IPS-18a (cell line): ENCODE measurements around the gene GRM5.
"Not testable (repeated sequence)": the region's sequence is repeated elsewhere in the genome, so short reads cannot be mapped to it uniquely, and the experiment has no call there.

Source experiments
- H3K27ac ChIP-seq: one replicate; pipeline ENCODE4 v1.5.1; 2013; ENCODE audit warnings: low read length
- H3K27me3 ChIP-seq: one replicate; pipeline ENCODE4 v1.6.1; 2013; ENCODE audit warnings: mild to moderate bottlenecking, low read length; ENCODE audit not compliant: control insufficient read depth, insufficient read depth
- H3K36me3 ChIP-seq: one replicate; pipeline ENCODE4 v1.6.1; 2013; ENCODE audit warnings: low read depth, low read length; ENCODE audit not compliant: control insufficient read depth
- H3K4me1 ChIP-seq: one replicate; pipeline ENCODE4 v1.6.1; 2013; ENCODE audit warnings: low read depth, low read length; ENCODE audit not compliant: control insufficient read depth
- H3K4me3 ChIP-seq: one replicate; pipeline ENCODE4 v1.5.1; 2013; ENCODE audit warnings: low read length
- H3K9ac ChIP-seq: one replicate; pipeline ENCODE4 v1.6.1; 2013; ENCODE audit warnings: mild to moderate bottlenecking, low read length, moderate library complexity
- H3K9me3 ChIP-seq: one replicate; pipeline ENCODE4 v1.6.1; 2013; ENCODE audit warnings: low read depth, low read length; ENCODE audit not compliant: control insufficient read depth

Gene GRM5

DNA sequence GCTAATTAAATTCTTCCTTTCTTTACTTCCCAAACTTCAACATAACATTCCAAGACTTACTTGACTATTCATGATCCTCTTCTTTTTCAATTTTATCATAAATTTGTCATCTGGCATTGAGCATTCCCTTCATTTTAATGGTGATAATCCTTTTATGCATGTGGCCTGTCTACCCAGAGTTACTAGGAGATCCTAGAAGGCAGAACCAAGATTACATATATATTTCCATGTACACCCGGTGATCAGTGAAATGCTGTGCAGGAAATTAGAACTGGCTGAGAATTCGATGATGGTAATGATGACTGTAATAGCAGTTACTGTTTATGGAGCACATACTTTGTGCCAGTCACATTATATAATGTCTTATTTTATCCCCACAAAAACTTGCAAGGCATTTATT lies 104.2 kb downstream of the GRM5 start:
- H3K4me3 ChIP-seq, H3K9ac ChIP-seq, H3K27ac ChIP-seq, H3K27me3 ChIP-seq, H3K9me3 ChIP-seq, H3K36me3 ChIP-seq, H3K4me1 ChIP-seq: not testable (repeated sequence)

DNA sequence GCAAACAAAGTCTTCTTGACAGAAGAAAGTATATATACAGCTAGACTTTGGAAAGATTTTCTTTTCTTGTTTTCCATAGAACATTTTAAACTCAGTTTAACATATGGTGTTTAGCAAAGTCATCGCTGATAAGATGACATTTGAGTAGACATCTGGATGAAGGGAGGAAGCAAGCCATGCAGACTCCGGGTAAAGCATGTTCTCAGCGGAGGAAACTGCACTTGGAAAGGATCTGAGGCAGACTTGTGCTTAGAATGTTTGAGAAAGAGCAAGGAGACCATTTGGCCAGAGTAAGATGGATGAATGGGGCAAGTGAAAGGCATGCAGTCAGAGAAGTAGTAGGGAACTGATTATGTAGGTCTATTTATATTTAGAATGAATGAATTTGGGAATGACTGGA lies 105.9 kb downstream of the GRM5 start:
- not testable (repeated sequence) for H3K4me1 ChIP-seq, H3K4me3 ChIP-seq, H3K9ac ChIP-seq, H3K9me3 ChIP-seq, H3K36me3 ChIP-seq, H3K27ac ChIP-seq, H3K27me3 ChIP-seq

DNA sequence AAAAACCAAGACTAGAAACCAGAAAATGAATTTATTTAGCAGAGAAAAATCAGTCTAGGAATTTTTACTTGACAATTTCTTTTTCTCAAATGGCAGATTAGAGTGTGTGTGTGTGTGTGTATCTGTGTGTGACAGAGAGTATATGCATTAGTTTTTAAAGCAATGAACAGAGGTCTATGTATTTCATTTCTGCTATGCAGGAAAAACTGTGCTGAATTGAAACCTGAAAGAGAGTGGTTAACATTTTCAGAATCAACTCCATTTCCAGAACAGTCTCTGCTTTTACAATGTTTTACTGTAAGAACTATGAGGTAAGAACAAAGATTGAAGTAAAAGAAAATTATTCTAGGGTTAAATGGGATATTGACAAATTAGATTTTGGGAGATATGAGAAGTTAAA lies 114.8 kb downstream of the GRM5 start:
- no peaks in the 10 kb centered on the region for H3K27me3 ChIP-seq
- H3K9ac ChIP-seq = no peak overlapping the region
- no peak overlapping the region for H3K27ac ChIP-seq
- H3K4me1 ChIP-seq = peaks cover 4% of the 10 kb centered on the region
- H3K36me3 ChIP-seq = no peaks in the 10 kb centered on the region
- H3K4me3 ChIP-seq = no peak overlapping the region
- no peaks in the 10 kb centered on the region for H3K9me3 ChIP-seq

DNA sequence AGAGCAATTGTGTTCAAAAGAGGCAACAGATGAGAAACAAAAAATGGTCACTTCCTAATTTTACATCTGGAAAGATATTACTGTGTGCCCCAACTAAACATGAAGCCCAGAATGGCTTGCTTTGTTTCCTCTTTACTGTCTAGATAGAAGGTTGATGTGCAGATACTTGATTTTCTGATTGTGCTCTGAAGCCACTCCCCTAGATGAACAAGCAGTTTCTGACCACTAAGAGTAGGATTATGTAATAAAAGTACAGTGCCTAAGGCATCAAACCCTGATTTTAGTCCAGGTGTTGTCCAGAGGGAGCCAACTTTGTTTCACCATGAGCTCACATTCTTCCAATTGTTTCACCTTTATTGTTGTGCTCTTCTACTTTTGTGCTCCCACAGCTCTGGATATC lies 116.9 kb downstream of the GRM5 start:
- H3K27me3 ChIP-seq, H3K27ac ChIP-seq, H3K9me3 ChIP-seq, H3K9ac ChIP-seq, H3K36me3 ChIP-seq, H3K4me1 ChIP-seq, H3K4me3 ChIP-seq: not testable (repeated sequence)

DNA sequence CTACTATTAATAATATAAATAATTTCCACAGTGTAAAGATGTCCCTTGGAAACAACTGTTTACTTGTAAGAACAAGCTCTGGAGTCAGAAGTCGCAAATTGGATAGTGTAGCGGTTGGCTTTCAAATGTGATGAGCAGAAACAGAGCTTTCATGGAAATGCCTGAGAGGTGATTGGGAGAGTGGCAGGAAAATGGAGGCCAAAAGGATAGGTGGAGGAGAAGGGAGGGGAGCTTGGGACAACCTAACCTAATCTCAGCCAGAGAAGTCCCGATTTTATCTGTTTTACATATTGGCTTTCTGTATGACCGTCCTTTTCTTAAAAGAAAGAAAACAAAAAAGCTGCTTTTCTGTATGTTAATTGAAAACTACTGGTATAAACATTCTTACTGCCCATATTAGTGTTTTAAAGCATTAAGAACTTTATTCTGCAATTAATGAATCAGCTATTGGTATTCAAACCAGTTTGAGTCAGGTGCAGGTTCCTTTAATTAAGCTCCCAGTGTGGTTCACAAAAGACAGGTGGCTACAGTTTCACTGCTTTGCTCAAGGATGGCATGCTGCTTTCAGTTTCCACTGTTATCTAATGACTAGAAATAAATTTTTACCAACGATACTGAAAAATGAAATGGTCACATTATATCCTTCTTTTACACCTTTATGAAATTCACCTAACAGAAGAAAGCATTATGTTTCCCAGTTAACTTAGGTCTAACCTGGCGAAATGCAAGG lies 117.8 kb downstream of the GRM5 start:
- not testable (repeated sequence) for H3K36me3 ChIP-seq, H3K27ac ChIP-seq, H3K9me3 ChIP-seq, H3K4me3 ChIP-seq, H3K27me3 ChIP-seq, H3K9ac ChIP-seq, H3K4me1 ChIP-seq

DNA sequence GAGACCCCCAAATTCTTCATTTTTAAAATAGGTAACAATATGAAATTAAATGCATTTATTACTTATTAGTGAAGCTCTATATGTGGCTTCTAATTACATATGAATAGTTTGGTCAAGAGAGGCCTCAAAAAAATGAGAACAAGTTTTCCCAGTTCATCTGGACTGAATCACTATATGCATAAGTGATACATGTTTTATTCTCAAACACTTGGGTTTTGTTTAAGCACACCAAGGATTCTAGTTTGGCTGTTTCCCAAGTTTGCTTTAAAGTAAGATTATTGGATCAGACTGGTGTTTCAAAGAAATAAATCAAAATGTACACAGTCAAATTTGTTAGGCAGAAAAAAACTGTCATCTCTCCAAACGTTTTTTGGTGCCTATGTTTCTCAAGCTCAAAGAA lies 136.1 kb downstream of the GRM5 start:
- not testable (repeated sequence) for H3K4me1 ChIP-seq, H3K27ac ChIP-seq, H3K4me3 ChIP-seq, H3K9me3 ChIP-seq, H3K27me3 ChIP-seq, H3K36me3 ChIP-seq, H3K9ac ChIP-seq

DNA sequence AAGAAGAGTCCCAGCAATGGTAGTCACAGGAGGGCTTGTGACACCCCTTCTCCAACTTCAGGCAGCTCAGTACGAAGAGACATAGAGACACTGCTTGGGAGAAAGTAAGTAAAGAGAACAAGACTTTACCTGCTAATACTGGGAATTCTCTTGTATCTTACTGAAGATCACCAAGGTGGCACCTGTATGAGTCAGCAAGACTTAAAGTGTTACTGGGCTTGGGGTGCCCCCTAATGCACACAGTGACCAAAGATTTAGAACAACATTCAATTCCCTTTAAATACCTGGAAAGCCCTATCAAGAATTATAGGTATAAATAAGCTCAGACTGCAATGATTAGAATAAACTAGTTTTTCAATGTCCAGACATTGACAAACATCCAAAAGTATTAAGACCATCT lies 148.7 kb downstream of the GRM5 start:
- H3K27ac ChIP-seq, H3K4me3 ChIP-seq, H3K4me1 ChIP-seq, H3K9me3 ChIP-seq, H3K36me3 ChIP-seq, H3K9ac ChIP-seq, H3K27me3 ChIP-seq: not testable (repeated sequence)

DNA sequence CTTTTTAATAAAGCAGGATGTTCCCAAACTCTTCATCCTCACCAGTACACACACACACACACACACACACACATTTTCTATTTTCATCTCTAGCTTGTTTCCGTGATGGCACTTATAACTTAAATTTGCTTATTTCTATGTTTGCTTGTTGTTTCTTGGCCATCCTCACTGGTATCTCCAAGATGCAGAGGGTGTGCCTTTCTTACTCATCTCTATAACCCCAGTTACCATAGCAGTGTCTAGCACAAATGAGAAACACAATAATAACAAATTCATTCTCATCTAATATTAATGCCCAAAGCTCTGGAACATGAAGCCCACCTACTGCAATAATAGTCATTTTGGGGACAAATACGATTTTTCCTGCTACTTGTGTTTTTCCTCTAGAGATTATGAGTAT lies 156.3 kb downstream of the GRM5 start:
- H3K9ac ChIP-seq = no peak overlapping the region
- H3K27ac ChIP-seq = no peak overlapping the region
- H3K27me3 ChIP-seq = no peaks in the 10 kb centered on the region
- H3K9me3 ChIP-seq = no peaks in the 10 kb centered on the region
- no peaks in the 10 kb centered on the region for H3K4me1 ChIP-seq
- H3K4me3 ChIP-seq = no peak overlapping the region
- no peaks in the 10 kb centered on the region for H3K36me3 ChIP-seq

DNA sequence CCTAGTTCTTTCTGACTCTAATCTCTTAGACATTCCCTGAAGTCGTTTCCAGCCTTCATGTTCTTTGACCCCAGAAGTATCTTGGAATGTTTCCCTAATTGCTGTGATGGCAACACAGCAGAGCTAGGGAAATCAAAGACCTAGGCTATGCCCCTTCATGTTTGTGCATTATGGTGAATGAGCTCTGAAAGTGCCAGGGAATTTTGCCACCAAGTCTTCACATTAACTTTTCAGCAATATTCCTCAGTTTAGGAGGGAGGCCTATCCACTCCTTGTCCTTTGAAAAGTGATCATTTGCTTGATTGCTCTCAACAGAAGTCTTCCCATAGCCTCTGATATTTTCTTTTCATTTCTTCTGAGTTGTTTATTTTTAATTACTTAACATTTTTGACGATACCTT lies 164.3 kb downstream of the GRM5 start:
- not testable (repeated sequence) for H3K4me1 ChIP-seq, H3K27me3 ChIP-seq, H3K27ac ChIP-seq, H3K4me3 ChIP-seq, H3K9ac ChIP-seq, H3K9me3 ChIP-seq, H3K36me3 ChIP-seq

DNA sequence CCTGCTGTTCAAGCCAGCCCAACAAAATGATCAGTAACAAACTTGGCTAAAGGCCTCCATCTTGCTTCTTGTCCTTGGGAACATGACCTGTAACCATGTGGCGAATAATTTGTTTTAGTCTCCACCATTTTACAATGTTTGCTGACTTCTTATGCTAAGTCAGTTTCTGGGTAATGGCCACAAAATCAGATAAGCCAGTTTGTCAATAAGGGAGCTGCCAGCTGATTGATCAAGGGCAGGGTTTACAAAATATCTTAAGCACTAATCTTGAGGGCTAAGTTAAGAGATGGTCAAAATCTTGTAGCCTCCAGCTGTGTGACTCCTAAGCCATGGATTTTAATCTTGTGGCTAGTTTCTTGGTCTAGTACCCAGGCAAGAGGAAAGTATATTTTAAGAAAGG lies 176.9 kb downstream of the GRM5 start:
- not testable (repeated sequence) for H3K4me1 ChIP-seq, H3K9ac ChIP-seq, H3K27ac ChIP-seq, H3K36me3 ChIP-seq, H3K27me3 ChIP-seq, H3K9me3 ChIP-seq, H3K4me3 ChIP-seq

DNA sequence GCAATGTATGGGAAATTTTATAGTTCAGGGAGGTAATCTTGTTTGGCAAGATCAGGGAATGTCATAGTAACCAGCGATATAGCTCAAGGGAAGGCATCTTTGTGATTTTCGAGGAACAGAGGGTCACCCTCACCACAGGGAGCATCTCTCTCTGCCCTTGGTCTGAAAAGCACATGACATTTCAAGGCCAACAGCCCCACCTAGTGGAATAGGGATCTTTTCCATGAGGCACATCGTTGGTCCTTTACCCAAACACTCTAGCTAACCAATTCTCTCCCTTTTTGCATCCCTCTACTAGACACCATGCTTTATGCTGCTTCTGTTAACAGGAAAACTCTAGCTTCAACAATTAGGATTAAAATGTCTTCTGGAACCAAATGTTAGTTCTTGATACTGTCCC lies 179.0 kb downstream of the GRM5 start:
- no peak overlapping the region for H3K27ac ChIP-seq
- no peaks in the 10 kb centered on the region for H3K9me3 ChIP-seq
- H3K9ac ChIP-seq = no peak overlapping the region
- no peaks in the 10 kb centered on the region for H3K27me3 ChIP-seq
- no peaks in the 10 kb centered on the region for H3K4me1 ChIP-seq
- no peaks in the 10 kb centered on the region for H3K36me3 ChIP-seq
- H3K4me3 ChIP-seq = no peak overlapping the region

DNA sequence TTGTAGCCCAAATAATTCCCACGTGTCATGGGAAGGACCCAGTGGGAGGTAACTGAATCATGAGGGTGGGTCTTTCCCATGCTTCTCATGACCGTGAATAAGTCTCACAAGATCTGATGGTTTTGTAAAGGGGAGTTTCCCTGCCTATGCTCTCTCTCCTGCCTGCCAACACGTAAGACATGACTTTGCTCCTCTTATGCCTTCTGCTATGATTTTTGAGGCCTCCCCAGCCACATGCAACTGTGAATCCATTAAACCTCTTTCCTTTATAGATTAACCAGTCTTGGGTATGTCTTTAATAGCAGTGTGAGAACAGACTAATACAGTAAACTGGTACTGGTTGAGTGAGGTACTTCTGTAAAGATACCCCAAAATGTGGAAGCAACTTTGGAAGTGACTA lies 183.0 kb downstream of the GRM5 start:
- H3K36me3 ChIP-seq, H3K4me1 ChIP-seq, H3K27ac ChIP-seq, H3K9me3 ChIP-seq, H3K27me3 ChIP-seq, H3K4me3 ChIP-seq, H3K9ac ChIP-seq: not testable (repeated sequence)
